Measurements from ENCODE around the gene RNF10.

RNF10 gene

GRCh38 chr12:120584343-120585149, 50.4 kb downstream of the RNF10 start:
- Histone ChIP-seq H3K27ac (ENCODE audit: low read length) (no peak overlapping the region), H3K9me3 (ENCODE audit: control insufficient read depth, low read depth, low read length) (no peaks in the 10 kb centered on the region), H3K9ac (ENCODE audit: low read length) (no peak overlapping the region), H3K27me3 (ENCODE audit: control insufficient read depth, insufficient read depth, low read length) (peaks cover 26% of the 10 kb centered on the region), H3K36me3 (ENCODE audit: control insufficient read depth, low read depth, low read length) (peaks cover 2% of the 10 kb centered on the region), H3K4me1 (ENCODE audit: control insufficient read depth, low read depth, low read length) (peaks cover 4% of the 10 kb centered on the region), H3K4me3 (ENCODE audit: low read length) (peak overlapping the region; percentile 53)

DNA sequence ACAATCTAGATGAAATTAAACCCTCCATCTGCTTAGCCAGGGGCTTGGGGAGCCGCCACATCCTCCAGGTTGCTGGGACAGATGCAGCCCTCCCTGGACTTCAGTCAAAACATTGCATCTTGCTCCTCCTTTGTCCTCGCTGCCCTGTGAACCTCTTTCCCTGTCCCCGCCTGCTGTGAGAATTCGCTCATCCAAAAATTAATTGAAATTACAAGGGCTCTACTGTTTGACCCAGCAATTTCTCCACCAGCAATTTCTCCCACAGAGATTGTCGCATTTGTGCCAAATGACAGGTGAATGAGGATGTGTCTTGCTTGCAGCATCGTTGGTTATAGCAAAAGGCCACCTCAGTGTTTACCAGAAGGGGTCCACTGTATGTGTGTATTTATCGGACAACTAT, 52.0 kb downstream of the RNF10 start:
- Histone ChIP-seq H3K27ac (ENCODE audit: low read length) (no peak overlapping the region), H3K9me3 (ENCODE audit: control insufficient read depth, low read depth, low read length) (no peaks in the 10 kb centered on the region), H3K27me3 (ENCODE audit: control insufficient read depth, insufficient read depth, low read length) (peaks cover 26% of the 10 kb centered on the region), H3K36me3 (ENCODE audit: control insufficient read depth, low read depth, low read length) (no peaks in the 10 kb centered on the region), H3K4me1 (ENCODE audit: control insufficient read depth, low read depth, low read length) (peaks cover 4% of the 10 kb centered on the region), H3K4me3 (ENCODE audit: low read length) (no peak overlapping the region), H3K9ac (ENCODE audit: low read length) (no peak overlapping the region)

DNA sequence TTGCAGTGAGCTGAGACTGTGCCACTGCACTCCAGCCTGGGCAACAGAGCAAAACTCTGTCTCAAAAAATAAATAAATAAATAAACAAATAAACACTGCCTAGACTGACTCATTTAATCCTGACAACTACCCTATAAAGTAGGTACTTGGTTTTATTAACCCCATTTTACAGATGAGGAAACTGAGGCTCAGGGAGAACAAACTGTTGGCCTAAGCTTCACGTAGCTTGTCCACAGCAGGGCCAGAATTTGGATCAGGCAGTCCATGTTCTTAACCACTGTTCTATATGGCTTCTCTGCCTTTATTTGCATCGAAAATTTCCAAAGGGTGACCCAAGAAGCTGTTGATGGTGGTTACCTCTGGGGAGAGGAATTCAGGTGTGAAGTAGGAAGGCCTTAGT, 52.7 kb downstream of the RNF10 start:
- Histone ChIP-seq H3K9ac (ENCODE audit: low read length) (no peak overlapping the region), H3K36me3 (ENCODE audit: control insufficient read depth, low read depth, low read length) (no peaks in the 10 kb centered on the region), H3K27ac (ENCODE audit: low read length) (no peak overlapping the region), H3K4me3 (ENCODE audit: low read length) (no peak overlapping the region), H3K27me3 (ENCODE audit: control insufficient read depth, insufficient read depth, low read length) (peaks cover 26% of the 10 kb centered on the region), H3K9me3 (ENCODE audit: control insufficient read depth, low read depth, low read length) (no peaks in the 10 kb centered on the region), H3K4me1 (ENCODE audit: control insufficient read depth, low read depth, low read length) (peaks cover under 1% of the 10 kb centered on the region)

DNA sequence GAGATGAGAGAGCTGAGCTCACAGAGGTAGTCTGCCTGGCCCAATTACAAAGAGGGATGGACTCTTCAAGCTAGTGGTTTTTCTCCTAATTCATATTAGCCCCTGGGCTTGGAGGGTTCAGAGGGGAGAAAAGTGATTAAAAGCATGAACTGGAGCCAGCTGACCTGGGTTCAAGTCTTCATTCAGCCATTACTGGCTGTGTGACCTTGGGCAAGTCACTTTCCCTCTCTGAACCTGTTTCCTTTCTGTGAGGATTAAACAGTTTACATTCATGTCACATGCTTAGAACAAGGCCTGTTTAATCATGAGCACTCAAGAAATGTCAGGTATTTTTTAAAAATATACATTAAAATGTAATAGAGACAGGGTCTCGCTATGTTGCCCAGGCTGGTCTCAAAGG, 54.2 kb downstream of the RNF10 start:
- Histone ChIP-seq H3K9ac (ENCODE audit: low read length) (no peak overlapping the region), H3K27me3 (ENCODE audit: control insufficient read depth, insufficient read depth, low read length) (peaks cover 26% of the 10 kb centered on the region), H3K36me3 (ENCODE audit: control insufficient read depth, low read depth, low read length) (no peaks in the 10 kb centered on the region), H3K4me1 (ENCODE audit: control insufficient read depth, low read depth, low read length) (no peaks in the 10 kb centered on the region), H3K27ac (ENCODE audit: low read length) (no peak overlapping the region), H3K9me3 (ENCODE audit: control insufficient read depth, low read depth, low read length) (no peaks in the 10 kb centered on the region), H3K4me3 (ENCODE audit: low read length) (no peak overlapping the region)

- H3K4me3 ChIP-seq (ENCODE audit: low read length): no peak overlapping the region
Observed at GRCh38 chr12:120588948-120589930, 55.1 kb downstream of the RNF10 start.

DNA sequence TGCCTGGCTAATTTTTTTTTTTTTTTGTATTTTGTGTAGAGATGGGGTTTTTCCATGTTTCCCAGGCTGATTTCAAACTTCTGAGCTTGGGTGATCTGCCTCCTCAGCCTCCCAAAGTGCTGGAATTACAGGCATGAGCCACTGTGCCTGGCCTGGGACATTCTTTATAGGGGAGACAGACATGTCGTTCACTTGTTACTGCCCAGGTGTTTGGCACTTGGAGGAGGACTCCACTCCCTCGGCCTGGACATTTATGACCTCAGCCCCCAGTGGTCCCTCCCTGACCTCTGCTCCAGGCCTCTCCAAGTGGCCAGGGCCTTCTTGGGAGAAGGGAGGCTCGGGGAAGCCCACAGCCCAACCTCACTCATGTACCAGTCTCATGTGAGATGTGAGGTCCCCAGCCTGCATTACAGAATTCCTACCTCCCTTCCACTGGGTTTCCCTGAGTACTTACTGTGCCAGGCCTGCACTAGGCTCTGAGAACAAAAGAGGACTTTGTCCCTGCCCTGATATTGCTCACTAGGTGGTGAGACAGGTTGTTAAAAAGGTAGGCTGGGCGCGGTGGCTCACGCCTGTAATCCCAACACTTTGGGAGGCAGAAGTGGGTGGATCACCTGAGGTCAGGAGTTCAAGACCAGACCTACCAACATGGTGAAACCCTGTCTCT, 56.7 kb downstream of the RNF10 start:
- H3K27me3 ChIP-seq (ENCODE audit: control insufficient read depth, insufficient read depth, low read length): peaks cover 2% of the 10 kb centered on the region
- no peaks in the 10 kb centered on the region for H3K36me3 ChIP-seq (ENCODE audit: control insufficient read depth, low read depth, low read length)
- no peak overlapping the region for H3K9ac ChIP-seq (ENCODE audit: low read length)

More at GRCh38 chr12:120588948-120589930, 55.1 kb downstream of the RNF10 start:
- Histone ChIP-seq H3K27me3 (ENCODE audit: control insufficient read depth, insufficient read depth, low read length) (peaks cover 18% of the 10 kb centered on the region), H3K9me3 (ENCODE audit: control insufficient read depth, low read depth, low read length) (no peaks in the 10 kb centered on the region), H3K36me3 (ENCODE audit: control insufficient read depth, low read depth, low read length) (no peaks in the 10 kb centered on the region), H3K9ac (ENCODE audit: low read length) (no peak overlapping the region), H3K4me1 (ENCODE audit: control insufficient read depth, low read depth, low read length) (no peaks in the 10 kb centered on the region), H3K27ac (ENCODE audit: low read length) (no peak overlapping the region)

DNA sequence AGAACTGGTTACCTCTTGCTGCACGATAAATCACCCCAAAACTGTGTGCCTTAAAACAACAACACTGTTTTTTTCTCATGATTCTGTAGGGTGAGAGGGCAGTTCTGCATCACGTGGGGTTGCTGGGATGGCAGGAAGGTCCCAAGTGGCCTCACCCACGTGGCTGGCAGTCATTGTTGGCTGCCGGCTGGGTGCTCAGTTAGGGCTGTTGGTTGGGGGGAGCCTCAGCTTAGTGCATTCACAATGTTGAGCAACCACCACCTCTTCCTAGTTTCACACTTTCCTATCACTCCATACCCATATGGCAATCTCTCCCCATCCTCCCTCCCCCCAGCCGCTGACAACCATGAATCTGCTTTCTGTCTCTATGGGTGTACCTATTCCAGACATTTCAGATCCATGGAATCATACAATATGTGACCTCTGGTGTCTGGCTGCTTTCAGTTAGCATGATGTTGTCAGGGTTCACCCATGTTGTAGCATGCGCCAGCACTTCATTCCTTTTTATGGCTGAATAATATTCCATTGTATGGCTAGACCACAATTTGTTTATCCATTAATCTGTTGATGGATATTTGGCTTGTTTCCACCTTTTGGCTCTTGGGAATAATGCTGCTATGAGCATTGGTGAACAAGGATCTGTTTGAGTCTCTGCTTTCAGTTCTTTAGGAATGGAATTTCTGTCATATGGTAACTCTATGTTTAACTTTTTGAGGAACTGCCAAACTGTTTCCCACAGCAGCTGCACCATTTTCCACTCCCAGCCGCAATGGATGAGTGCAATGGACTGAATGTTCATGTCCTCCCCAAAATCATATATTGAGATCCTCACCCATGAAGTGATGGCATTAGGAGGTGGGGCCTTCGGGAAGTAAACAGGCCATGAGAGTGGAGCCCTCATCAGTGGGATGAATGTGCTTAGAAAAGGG, 58.2 kb downstream of the RNF10 start:
- no peak overlapping the region for H3K4me3 ChIP-seq (ENCODE audit: low read length)
- no peak overlapping the region for H3K9ac ChIP-seq (ENCODE audit: low read length)
- H3K27me3 ChIP-seq (ENCODE audit: control insufficient read depth, insufficient read depth, low read length): no peaks in the 10 kb centered on the region
- no peaks in the 10 kb centered on the region for H3K4me1 ChIP-seq (ENCODE audit: control insufficient read depth, low read depth, low read length)
- no peak overlapping the region for H3K27ac ChIP-seq (ENCODE audit: low read length)
- no peaks in the 10 kb centered on the region for H3K36me3 ChIP-seq (ENCODE audit: control insufficient read depth, low read depth, low read length)
- no peaks in the 10 kb centered on the region for H3K9me3 ChIP-seq (ENCODE audit: control insufficient read depth, low read depth, low read length)

More for the DNA sequence above, 56.7 kb downstream of the RNF10 start:
- no peak overlapping the region for H3K27ac ChIP-seq (ENCODE audit: low read length)
- no peaks in the 10 kb centered on the region for H3K9me3 ChIP-seq (ENCODE audit: control insufficient read depth, low read depth, low read length)
- H3K4me1 ChIP-seq (ENCODE audit: control insufficient read depth, low read depth, low read length): no peaks in the 10 kb centered on the region
- H3K4me3 ChIP-seq (ENCODE audit: low read length): no peak overlapping the region

DNA sequence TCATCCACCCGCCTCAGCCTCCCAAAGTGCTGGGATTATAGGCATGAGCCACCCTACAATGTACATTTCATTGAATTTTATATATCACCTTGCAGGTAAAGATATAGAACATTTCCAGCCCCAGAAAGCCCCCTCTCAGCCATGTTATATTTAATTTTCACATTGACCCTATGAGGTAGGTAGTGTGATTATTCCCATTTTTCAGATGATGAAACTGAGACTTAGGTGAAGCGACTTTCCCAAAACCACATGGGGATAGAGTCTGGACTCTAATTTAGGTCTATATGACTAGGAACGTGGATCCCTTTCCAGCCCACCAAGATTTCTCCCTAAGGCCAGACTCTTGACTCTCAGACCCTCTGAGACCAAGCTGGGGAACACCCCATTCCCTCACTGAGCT, 62.7 kb downstream of the RNF10 start:
- H3K36me3 ChIP-seq (ENCODE audit: control insufficient read depth, low read depth, low read length): no peaks in the 10 kb centered on the region
- no peaks in the 10 kb centered on the region for H3K27me3 ChIP-seq (ENCODE audit: control insufficient read depth, insufficient read depth, low read length)
- H3K4me1 ChIP-seq (ENCODE audit: control insufficient read depth, low read depth, low read length): no peaks in the 10 kb centered on the region
- H3K27ac ChIP-seq (ENCODE audit: low read length): no peak overlapping the region
- H3K9ac ChIP-seq (ENCODE audit: low read length): no peak overlapping the region
- H3K4me3 ChIP-seq (ENCODE audit: low read length): no peak overlapping the region
- no peaks in the 10 kb centered on the region for H3K9me3 ChIP-seq (ENCODE audit: control insufficient read depth, low read depth, low read length)

DNA sequence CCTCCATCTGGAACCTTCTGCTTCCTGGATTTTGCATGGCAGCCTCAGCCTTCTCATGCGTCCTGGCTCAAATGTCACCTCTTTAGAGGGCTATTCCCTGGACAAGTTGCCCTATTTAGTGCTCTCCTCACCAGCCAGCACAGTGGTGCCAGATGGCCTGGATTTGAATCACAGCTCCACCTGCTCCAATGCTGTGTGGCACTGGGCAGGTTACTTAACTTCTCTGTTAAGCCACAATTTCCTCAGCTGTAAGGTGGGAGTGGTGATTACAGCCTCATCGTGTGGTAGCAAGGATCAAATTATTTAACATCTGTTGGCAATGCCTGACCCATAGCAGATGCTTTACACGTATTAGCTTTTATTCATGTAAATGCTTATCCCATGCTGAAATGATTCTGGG, 63.7 kb downstream of the RNF10 start:
- Histone ChIP-seq H3K27me3 (ENCODE audit: control insufficient read depth, insufficient read depth, low read length) (no peaks in the 10 kb centered on the region), H3K4me1 (ENCODE audit: control insufficient read depth, low read depth, low read length) (no peaks in the 10 kb centered on the region), H3K4me3 (ENCODE audit: low read length) (no peak overlapping the region), H3K36me3 (ENCODE audit: control insufficient read depth, low read depth, low read length) (no peaks in the 10 kb centered on the region), H3K9me3 (ENCODE audit: control insufficient read depth, low read depth, low read length) (no peaks in the 10 kb centered on the region), H3K27ac (ENCODE audit: low read length) (no peak overlapping the region), H3K9ac (ENCODE audit: low read length) (no peak overlapping the region)

- Histone ChIP-seq H3K9me3 (ENCODE audit: control insufficient read depth, low read depth, low read length) (no peaks in the 10 kb centered on the region), H3K4me3 (ENCODE audit: low read length) (no peak overlapping the region), H3K27ac (ENCODE audit: low read length) (no peak overlapping the region), H3K27me3 (ENCODE audit: control insufficient read depth, insufficient read depth, low read length) (no peaks in the 10 kb centered on the region), H3K9ac (ENCODE audit: low read length) (no peak overlapping the region), H3K36me3 (ENCODE audit: control insufficient read depth, low read depth, low read length) (no peaks in the 10 kb centered on the region), H3K4me1 (ENCODE audit: control insufficient read depth, low read depth, low read length) (no peaks in the 10 kb centered on the region)
Observed at GRCh38 chr12:120598674-120599463, 64.7 kb downstream of the RNF10 start.

Data from iPS-18a (cell line).